Fibroblast of lung (primary cell): ENCODE measurements around the gene NXPH4.

Experiments
- EZH2 ChIP-seq: IDR thresholded peaks from 2 replicates; pipeline ENCODE4 v1.5.1; 2012; ENCODE audit warnings: low read length, control low read depth, mild to moderate bottlenecking; ENCODE audit errors: missing control alignments
- TF ChIP-seq, protein P1 (sequence below), 2 donors: IDR thresholded peaks in 1 of 2; conservative IDR thresholded peaks in 1 of 2; 1 replicate in 1 of 2; 2 replicates in 1 of 2; pipeline ENCODE4 v1.5.1; 2011 to 2012; ENCODE audit warnings: low read length in 2 of 2, control low read depth in 1 of 2, inconsistent platforms in 1 of 2, low read depth in 1 of 2, mild to moderate bottlenecking in 1 of 2

DNA sequence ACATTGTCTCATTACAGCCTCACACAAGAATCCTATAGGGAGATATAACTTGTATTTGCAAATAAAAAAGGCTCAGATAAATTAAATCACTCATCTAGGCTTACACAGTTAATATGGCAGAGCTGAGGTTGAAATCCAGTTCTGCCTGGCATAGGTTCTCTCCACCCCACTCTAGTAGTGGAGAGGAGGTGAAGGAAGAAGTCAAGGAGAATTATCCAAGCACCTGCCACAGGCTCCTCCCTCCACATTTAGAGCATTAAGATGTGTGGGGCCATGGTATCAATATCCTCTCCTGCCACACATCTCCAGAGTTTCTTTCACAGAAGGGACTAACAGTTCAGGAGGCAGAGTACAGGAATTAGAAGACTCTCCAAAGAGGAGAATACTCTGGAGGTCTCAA is 56.9 kb downstream of the NXPH4 start:
- no peak for TF ChIP-seq EZH2
- TF ChIP-seq, protein P1, sequence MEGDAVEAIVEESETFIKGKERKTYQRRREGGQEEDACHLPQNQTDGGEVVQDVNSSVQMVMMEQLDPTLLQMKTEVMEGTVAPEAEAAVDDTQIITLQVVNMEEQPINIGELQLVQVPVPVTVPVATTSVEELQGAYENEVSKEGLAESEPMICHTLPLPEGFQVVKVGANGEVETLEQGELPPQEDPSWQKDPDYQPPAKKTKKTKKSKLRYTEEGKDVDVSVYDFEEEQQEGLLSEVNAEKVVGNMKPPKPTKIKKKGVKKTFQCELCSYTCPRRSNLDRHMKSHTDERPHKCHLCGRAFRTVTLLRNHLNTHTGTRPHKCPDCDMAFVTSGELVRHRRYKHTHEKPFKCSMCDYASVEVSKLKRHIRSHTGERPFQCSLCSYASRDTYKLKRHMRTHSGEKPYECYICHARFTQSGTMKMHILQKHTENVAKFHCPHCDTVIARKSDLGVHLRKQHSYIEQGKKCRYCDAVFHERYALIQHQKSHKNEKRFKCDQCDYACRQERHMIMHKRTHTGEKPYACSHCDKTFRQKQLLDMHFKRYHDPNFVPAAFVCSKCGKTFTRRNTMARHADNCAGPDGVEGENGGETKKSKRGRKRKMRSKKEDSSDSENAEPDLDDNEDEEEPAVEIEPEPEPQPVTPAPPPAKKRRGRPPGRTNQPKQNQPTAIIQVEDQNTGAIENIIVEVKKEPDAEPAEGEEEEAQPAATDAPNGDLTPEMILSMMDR (conservative IDR thresholded peaks at IDR 0.05 in 1 of 2, IDR thresholded peaks at IDR 0.05 in 1 of 2; ENCODE audit: low read depth in 1 of 2, low read length in 2 of 2) = no peak
